ENCODE data around the gene KDM4C. TPM values are rescaled to one million over a fixed set of nuclear protein-coding genes. Genes with fewer than 3 reads are reported as not detected.

KDM4C gene
- total and polyA plus RNA-seq, 4 donors: 9.5 to 54.4 (median 28.3) TPM

DNA sequence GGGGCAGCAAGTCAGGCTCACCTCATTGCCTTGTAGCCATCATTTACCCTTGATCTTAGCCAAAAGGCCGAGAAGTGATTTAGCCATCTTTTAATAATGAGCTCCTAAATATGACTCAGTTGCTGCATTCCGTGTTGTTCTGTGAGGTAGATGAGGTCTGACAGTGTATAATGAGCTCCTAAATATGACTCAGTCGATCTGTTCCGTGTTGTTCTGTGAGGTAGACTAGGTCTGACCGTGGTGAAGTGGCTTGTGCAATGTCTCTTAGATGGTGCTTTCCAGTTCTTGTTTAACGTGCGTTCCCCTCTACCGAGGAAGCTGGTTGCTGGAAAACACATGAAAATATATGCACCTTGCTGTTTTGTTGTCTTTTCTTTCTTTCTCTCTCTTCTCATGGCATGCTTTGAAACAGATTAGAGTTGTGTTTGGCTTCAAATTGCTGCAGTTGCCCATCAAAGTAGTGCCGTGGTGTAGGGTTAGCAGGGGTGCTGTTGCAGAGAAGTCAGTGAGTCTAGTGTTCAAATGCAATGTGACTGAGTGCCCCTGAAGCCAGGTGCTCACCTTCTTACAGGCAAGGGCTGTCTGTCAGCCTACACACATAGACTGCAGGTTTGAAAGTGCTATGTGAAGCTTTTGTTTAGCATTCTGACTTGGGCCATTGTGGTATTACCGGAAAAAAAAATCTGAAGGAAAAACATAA, 118.6 kb downstream of the KDM4C start:
- Histone ChIP-seq H3K4me1 (ENCODE audit: control insufficient read depth in 1 of 2, insufficient read depth in 2 of 2, low read length in 2 of 2) (peaks cover 2 to 3% of the 10 kb centered on the region in 2 donors), H3K36me3 (ENCODE audit: control insufficient read depth in 1 of 2, insufficient read depth in 2 of 2, low read length in 1 of 2) (no peaks in the 10 kb centered on the region), H3K27me3 (ENCODE audit: control insufficient read depth in 1 of 2, insufficient read depth in 2 of 2, low read length in 1 of 2) (no peaks in the 10 kb centered on the region), H3K4me3 (ENCODE audit: low read length in 2 of 2) (no peak overlapping the region), H3K9me3 (ENCODE audit: control insufficient read depth, low read length) (no peaks in the 10 kb centered on the region), H3K27ac (ENCODE audit: low read depth in 1 of 2, low read length in 2 of 2) (no peak overlapping the region)
- WGBS, 2 donors: 97% methylated on average over 10 of the region's 10 CpGs
- intact Hi-C loops (cut with DNase I): no loop called here
- no peak for ATAC-seq (ENCODE audit: low FRiP score)
- DNase-seq: no peak

DNA sequence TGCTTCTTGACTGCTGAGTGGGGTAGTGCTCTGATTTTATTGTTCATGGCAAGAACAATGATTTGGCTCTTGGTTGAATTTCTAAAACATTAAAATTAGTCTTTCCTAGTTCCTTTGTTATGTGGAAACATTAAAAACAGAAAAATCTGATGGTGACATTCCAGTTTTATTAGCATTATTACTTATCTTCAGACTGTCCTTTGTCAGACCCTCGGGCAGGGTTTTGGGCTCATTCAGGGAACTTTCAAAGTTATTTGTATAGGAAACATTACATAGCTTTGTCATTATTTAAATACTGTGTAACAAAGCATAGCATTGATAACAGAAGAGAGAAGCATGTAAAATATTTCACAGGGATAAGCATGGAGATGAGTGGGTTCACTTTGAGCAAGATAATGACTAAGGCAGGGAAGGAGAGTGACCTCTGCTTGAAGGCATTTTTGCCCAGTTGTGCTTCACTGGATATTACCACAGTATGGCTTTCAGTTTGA, 119.9 kb downstream of the KDM4C start:
- no peaks in the 10 kb centered on the region for H3K9me3 ChIP-seq (ENCODE audit: control insufficient read depth, low read length)
- H3K27ac ChIP-seq (ENCODE audit: low read depth in 1 of 2, low read length in 2 of 2): no peak overlapping the region
- intact Hi-C loops (cut with DNase I): no loop called here
- H3K4me1 ChIP-seq (ENCODE audit: control insufficient read depth in 1 of 2, insufficient read depth in 2 of 2, low read length in 2 of 2): peaks cover 2 to 3% of the 10 kb centered on the region in 2 donors
- no peaks in the 10 kb centered on the region for H3K36me3 ChIP-seq (ENCODE audit: control insufficient read depth in 1 of 2, insufficient read depth in 2 of 2, low read length in 1 of 2)
- no peak for ATAC-seq (ENCODE audit: low FRiP score)
- WGBS, 2 donors: 65 to 66% methylated on average over 1 of the region's 1 CpG
- H3K27me3 ChIP-seq (ENCODE audit: control insufficient read depth in 1 of 2, insufficient read depth in 2 of 2, low read length in 1 of 2): no peaks in the 10 kb centered on the region
- no peak overlapping the region for H3K4me3 ChIP-seq (ENCODE audit: low read length in 2 of 2)
- DNase-seq: no peak

DNA sequence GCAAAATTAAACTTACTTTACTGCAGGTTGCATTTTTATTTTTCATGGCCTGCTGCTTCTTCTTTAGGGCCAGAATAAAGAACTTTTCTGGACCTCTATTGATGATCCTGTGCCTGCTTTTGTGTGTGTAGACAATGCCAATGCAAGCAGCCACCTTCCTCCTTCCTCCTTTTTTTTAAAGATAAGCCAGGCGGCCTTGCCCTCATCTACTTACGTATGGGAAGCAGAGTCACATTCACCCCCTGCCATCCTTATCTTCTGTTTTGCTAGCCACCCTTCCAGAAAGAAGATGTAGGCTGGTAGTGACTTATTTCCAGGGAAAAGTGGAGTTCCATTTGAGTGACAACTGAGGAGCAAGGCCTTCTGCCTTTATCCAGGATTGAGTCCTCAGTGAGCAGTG, 122.9 kb downstream of the KDM4C start:
- Histone ChIP-seq H3K4me1 (ENCODE audit: control insufficient read depth in 1 of 2, insufficient read depth in 2 of 2, low read length in 2 of 2) (peaks cover 0 to 3% of the 10 kb centered on the region in 2 donors), H3K4me3 (ENCODE audit: low read length in 2 of 2) (no peak overlapping the region), H3K36me3 (ENCODE audit: control insufficient read depth in 1 of 2, insufficient read depth in 2 of 2, low read length in 1 of 2) (no peaks in the 10 kb centered on the region), H3K27me3 (ENCODE audit: control insufficient read depth in 1 of 2, insufficient read depth in 2 of 2, low read length in 1 of 2) (no peaks in the 10 kb centered on the region), H3K9me3 (ENCODE audit: control insufficient read depth, low read length) (no peaks in the 10 kb centered on the region), H3K27ac (ENCODE audit: low read depth in 1 of 2, low read length in 2 of 2) (no peak overlapping the region)
- intact Hi-C loops (cut with DNase I): no loop called here
- WGBS, 2 donors: 21 to 27% methylated on average over 2 of the region's 2 CpGs
- no peak for DNase-seq
- no peak for ATAC-seq (ENCODE audit: low FRiP score)

DNA sequence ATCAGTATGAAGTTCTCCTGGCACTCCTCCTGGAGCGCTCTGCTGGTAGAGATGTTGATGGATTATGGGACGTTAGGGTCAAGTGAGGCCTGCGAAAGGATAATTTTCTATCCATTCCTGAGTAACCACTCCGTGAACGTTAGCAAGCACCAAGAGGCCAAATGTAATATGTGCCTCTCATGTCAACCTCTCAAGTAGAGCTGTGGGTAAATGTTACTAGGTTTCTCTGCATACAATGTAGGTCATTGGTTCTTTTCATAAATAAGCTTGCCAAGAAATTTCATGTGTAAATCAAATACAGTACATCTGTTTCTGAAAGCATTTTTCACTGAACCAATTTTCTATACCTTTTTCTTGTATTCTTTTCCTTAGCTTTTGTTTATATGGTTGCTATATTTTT, 126.3 kb downstream of the KDM4C start:
- WGBS, 2 donors: 69 to 78% methylated on average over 5 of the region's 5 CpGs
- Histone ChIP-seq H3K9me3 (ENCODE audit: control insufficient read depth, low read length) (no peaks in the 10 kb centered on the region), H3K27ac (ENCODE audit: low read depth in 1 of 2, low read length in 2 of 2) (no peak overlapping the region), H3K4me3 (ENCODE audit: low read length in 2 of 2) (no peak overlapping the region), H3K36me3 (ENCODE audit: control insufficient read depth in 1 of 2, insufficient read depth in 2 of 2, low read length in 1 of 2) (no peaks in the 10 kb centered on the region), H3K4me1 (ENCODE audit: control insufficient read depth in 1 of 2, insufficient read depth in 2 of 2, low read length in 2 of 2) (peaks cover 0 to 3% of the 10 kb centered on the region in 2 donors), H3K27me3 (ENCODE audit: control insufficient read depth in 1 of 2, insufficient read depth in 2 of 2, low read length in 1 of 2) (no peaks in the 10 kb centered on the region)
- no peak for ATAC-seq (ENCODE audit: low FRiP score)
- no peak for DNase-seq
- intact Hi-C loops (cut with DNase I): no loop called here

DNA sequence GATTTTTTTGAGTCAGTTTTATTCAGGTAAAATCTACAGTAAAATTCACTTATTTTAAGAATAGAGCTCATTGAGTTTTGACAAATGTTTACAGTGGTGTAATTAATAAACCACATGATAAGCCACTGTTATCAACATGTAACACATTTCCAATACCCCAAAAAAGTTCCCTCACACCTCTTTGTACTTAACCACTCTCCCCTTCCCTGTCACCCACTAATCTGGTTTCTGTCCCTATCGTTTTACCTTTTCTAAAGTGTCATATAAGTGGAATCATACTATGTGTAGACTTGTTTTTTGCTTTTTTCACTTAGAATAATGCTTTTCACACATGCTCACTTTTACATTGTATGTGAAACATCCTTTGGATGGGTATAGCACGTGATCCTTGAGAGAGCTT, 127.2 kb downstream of the KDM4C start:
- Histone ChIP-seq H3K9me3 (ENCODE audit: control insufficient read depth, low read length) (no peaks in the 10 kb centered on the region), H3K4me3 (ENCODE audit: low read length in 2 of 2) (no peak overlapping the region), H3K27ac (ENCODE audit: low read depth in 1 of 2, low read length in 2 of 2) (no peak overlapping the region), H3K4me1 (ENCODE audit: control insufficient read depth in 1 of 2, insufficient read depth in 2 of 2, low read length in 2 of 2) (peaks cover 0 to 3% of the 10 kb centered on the region in 2 donors), H3K27me3 (ENCODE audit: control insufficient read depth in 1 of 2, insufficient read depth in 2 of 2, low read length in 1 of 2) (no peaks in the 10 kb centered on the region), H3K36me3 (ENCODE audit: control insufficient read depth in 1 of 2, insufficient read depth in 2 of 2, low read length in 1 of 2) (no peaks in the 10 kb centered on the region)
- DNase-seq: no peak
- 96 to 97% methylated on average over 2 of the region's 2 CpGs for WGBS, 2 donors
- no peak for ATAC-seq (ENCODE audit: low FRiP score)
- intact Hi-C loops (cut with DNase I): no loop called here

GRCh38 chr9:6887051-6887450, 129.3 kb downstream of the KDM4C start:
- no peak overlapping the region for H3K4me3 ChIP-seq (ENCODE audit: low read length in 2 of 2)
- intact Hi-C loops (cut with DNase I): no loop called here
- WGBS, 2 donors: 94% methylated on average over 2 of the region's 2 CpGs
- H3K27me3 ChIP-seq (ENCODE audit: control insufficient read depth in 1 of 2, insufficient read depth in 2 of 2, low read length in 1 of 2): no peaks in the 10 kb centered on the region
- ATAC-seq (ENCODE audit: low FRiP score): no peak
- no peaks in the 10 kb centered on the region for H3K36me3 ChIP-seq (ENCODE audit: control insufficient read depth in 1 of 2, insufficient read depth in 2 of 2, low read length in 1 of 2)
- DNase-seq: no peak
- no peaks in the 10 kb centered on the region for H3K4me1 ChIP-seq (ENCODE audit: control insufficient read depth in 1 of 2, insufficient read depth in 2 of 2, low read length in 2 of 2)
- no peaks in the 10 kb centered on the region for H3K9me3 ChIP-seq (ENCODE audit: control insufficient read depth, low read length)
- H3K27ac ChIP-seq (ENCODE audit: low read depth in 1 of 2, low read length in 2 of 2): no peak overlapping the region

- WGBS, 2 donors: 96 to 97% methylated on average over 5 of the region's 5 CpGs
- Histone ChIP-seq H3K27me3 (ENCODE audit: control insufficient read depth in 1 of 2, insufficient read depth in 2 of 2, low read length in 1 of 2) (no peaks in the 10 kb centered on the region), H3K27ac (ENCODE audit: low read depth in 1 of 2, low read length in 2 of 2) (no peak overlapping the region), H3K9me3 (ENCODE audit: control insufficient read depth, low read length) (no peaks in the 10 kb centered on the region), H3K4me1 (ENCODE audit: control insufficient read depth in 1 of 2, insufficient read depth in 2 of 2, low read length in 2 of 2) (no peaks in the 10 kb centered on the region), H3K4me3 (ENCODE audit: low read length in 2 of 2) (no peak overlapping the region), H3K36me3 (ENCODE audit: control insufficient read depth in 1 of 2, insufficient read depth in 2 of 2, low read length in 1 of 2) (no peaks in the 10 kb centered on the region)
- intact Hi-C loops (cut with DNase I): no loop called here
- ATAC-seq (ENCODE audit: low FRiP score) (no peak), DNase-seq (no peak)
Observed at GRCh38 chr9:6889868-6890267, 132.1 kb downstream of the KDM4C start.

DNA sequence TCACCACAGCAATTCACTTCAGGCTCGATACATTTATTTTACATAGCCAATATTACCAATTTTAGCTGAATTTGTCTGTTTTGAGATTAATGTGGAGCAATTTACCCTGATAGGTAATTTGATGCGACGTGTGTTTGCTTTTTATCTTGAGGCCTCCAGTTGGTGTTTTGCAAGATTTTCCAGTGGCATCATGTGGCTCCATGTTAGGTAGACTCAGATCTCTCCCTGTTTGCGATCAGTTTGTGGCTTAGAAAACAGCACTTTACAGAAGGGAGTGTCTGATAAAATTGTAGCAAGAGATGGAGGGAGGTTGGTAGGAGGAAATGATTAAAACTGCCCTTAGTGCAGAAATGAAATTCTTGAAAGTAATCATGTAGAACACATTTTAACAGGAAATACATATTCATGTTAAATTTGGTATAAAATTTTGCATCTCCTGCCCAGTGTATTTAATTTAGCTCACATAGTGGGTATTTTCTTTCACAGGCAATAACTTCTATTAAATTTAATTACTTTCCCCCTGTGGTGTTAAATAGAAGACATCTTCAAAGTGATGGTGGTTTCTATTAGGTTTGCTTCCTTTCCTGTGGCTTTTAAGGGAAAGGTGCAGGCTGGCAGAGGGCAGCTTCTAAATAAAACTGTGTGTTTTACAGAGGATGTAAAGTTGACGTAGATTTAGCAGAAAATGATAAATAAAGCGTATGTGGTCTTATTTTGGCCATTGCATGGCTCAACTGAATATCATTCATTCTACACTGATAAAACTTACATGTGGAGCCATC, 135.8 kb downstream of the KDM4C start:
- Histone ChIP-seq H3K9me3 (ENCODE audit: control insufficient read depth, low read length) (no peaks in the 10 kb centered on the region), H3K4me3 (ENCODE audit: low read length in 2 of 2) (no peak overlapping the region), H3K4me1 (ENCODE audit: control insufficient read depth in 1 of 2, insufficient read depth in 2 of 2, low read length in 2 of 2) (peaks cover 2 to 4% of the 10 kb centered on the region in 2 donors), H3K36me3 (ENCODE audit: control insufficient read depth in 1 of 2, insufficient read depth in 2 of 2, low read length in 1 of 2) (no peaks in the 10 kb centered on the region), H3K27ac (ENCODE audit: low read depth in 1 of 2, low read length in 2 of 2) (no peak overlapping the region), H3K27me3 (ENCODE audit: control insufficient read depth in 1 of 2, insufficient read depth in 2 of 2, low read length in 1 of 2) (no peaks in the 10 kb centered on the region)
- DNase-seq: no peak
- ATAC-seq (ENCODE audit: low FRiP score): no peak
- intact Hi-C loops (cut with DNase I): no loop called here
- WGBS, 2 donors: 87 to 91% methylated on average over 6 of the region's 6 CpGs

DNA sequence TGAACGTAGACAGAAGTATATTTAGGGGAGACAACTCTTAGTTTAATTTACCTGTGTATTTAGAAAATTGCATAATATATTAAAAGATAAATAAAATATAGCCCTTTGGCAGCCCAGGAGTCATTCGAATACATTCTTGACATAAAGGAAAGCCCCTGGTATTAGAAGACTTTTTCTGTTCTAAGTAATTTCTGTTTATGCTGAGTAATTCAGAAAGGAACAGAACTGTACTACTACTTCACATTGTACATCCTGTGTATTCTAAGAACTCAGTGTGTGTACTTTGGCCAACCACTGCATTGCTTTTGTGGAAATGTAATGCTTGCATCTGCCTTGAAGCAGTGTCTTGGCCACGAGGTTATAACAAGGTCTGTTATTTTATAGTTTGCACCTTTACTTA, 136.4 kb downstream of the KDM4C start:
- Histone ChIP-seq H3K4me3 (ENCODE audit: low read length in 2 of 2) (no peak overlapping the region), H3K9me3 (ENCODE audit: control insufficient read depth, low read length) (no peaks in the 10 kb centered on the region), H3K4me1 (ENCODE audit: control insufficient read depth in 1 of 2, insufficient read depth in 2 of 2, low read length in 2 of 2) (peaks cover 2 to 4% of the 10 kb centered on the region in 2 donors), H3K27ac (ENCODE audit: low read depth in 1 of 2, low read length in 2 of 2) (no peak overlapping the region), H3K36me3 (ENCODE audit: control insufficient read depth in 1 of 2, insufficient read depth in 2 of 2, low read length in 1 of 2) (no peaks in the 10 kb centered on the region), H3K27me3 (ENCODE audit: control insufficient read depth in 1 of 2, insufficient read depth in 2 of 2, low read length in 1 of 2) (no peaks in the 10 kb centered on the region)
- WGBS, 2 donors: 79% methylated on average over 3 of the region's 3 CpGs
- DNase-seq: no peak
- intact Hi-C loops (cut with DNase I): no loop called here
- no peak for ATAC-seq (ENCODE audit: low FRiP score)
